Vagina (tissue), 2 donors: ENCODE results near the gene ASNSD1. TPM values are rescaled to one million over a fixed set of nuclear protein-coding genes. Genes with fewer than 3 reads are reported as not detected.

ENCODE experiments used
- DNase-seq, 2 donors: peaks; one replicate each; pipeline ENCODE4 v3.0.0-alpha.2; 2017; ENCODE audit errors: extremely low spot score in 2 of 2
- H3K27ac ChIP-seq: fragments of 200-600 bp; sonication (generic); one replicate; pipeline ENCODE4 v1.5.1; 2019
- H3K27me3 ChIP-seq: fragments of 200-600 bp; sonication (generic); one replicate; pipeline ENCODE4 v1.5.1; 2019
- H3K36me3 ChIP-seq, 2 donors: fragments of 200-600 bp; sonication (generic); one replicate each; pipeline ENCODE4 v1.5.1; 2017 to 2019
- H3K4me1 ChIP-seq: fragments of 200-600 bp; sonication (generic); one replicate; pipeline ENCODE4 v1.5.1; 2019
- H3K4me3 ChIP-seq, 2 donors: fragments of 200-600 bp; sonication (generic); 1 replicate in 1 of 2; 2 replicates in 1 of 2; pipeline ENCODE4 v1.5.1; 2016 to 2019
- H3K9me3 ChIP-seq: fragments of 200-600 bp; sonication (generic); one replicate; pipeline ENCODE4 v1.5.1; 2019
- POLR2A ChIP-seq, 2 donors: fragments of 450-650 bp; IDR thresholded peaks; one replicate each; pipeline ENCODE4 v1.6.1; 2017; ENCODE audit warnings: antibody characterized with exemption in 2 of 2, mild to moderate bottlenecking in 2 of 2, moderate library complexity in 2 of 2
- POLR2AphosphoS5 ChIP-seq, 2 donors: sonication (generic); formaldehyde crosslinking; IDR thresholded peaks; one replicate each; pipeline ENCODE4 v1.9.0; 2017; ENCODE audit warnings: antibody characterized with exemption in 2 of 2, mild to moderate bottlenecking in 2 of 2, low read depth in 1 of 2; ENCODE audit not compliant: insufficient read depth in 1 of 2
- intact Hi-C: fragments of 100-400 bp; cut with DNase I; formaldehyde crosslinking; loops from one replicate; pipeline ENCODE4 v1.15.1; 2023
- total RNA-seq: library from RNA; depleted of rRNA; stranded (reverse); fragments of >200 nt; gene quantifications from one replicate; pipeline ENCODE4 v1.2.3, GENCODE V29; 2016
- TF ChIP-seq, protein P1 (sequence below), 3 experiments: fragments of 450-650 bp in 2 of 3; fragments of 200-600 bp in 1 of 3; sonication (generic) in 1 of 3; IDR thresholded peaks; one replicate each; pipeline ENCODE4 v1.5.1; 2017 to 2019; ENCODE audit warnings: antibody characterized with exemption in 3 of 3, mild to moderate bottlenecking in 2 of 3, moderate library complexity in 2 of 3

The ASNSD1 gene
- total RNA-seq, 1 donor from 2014 or later = 44.7 TPM

DNA sequence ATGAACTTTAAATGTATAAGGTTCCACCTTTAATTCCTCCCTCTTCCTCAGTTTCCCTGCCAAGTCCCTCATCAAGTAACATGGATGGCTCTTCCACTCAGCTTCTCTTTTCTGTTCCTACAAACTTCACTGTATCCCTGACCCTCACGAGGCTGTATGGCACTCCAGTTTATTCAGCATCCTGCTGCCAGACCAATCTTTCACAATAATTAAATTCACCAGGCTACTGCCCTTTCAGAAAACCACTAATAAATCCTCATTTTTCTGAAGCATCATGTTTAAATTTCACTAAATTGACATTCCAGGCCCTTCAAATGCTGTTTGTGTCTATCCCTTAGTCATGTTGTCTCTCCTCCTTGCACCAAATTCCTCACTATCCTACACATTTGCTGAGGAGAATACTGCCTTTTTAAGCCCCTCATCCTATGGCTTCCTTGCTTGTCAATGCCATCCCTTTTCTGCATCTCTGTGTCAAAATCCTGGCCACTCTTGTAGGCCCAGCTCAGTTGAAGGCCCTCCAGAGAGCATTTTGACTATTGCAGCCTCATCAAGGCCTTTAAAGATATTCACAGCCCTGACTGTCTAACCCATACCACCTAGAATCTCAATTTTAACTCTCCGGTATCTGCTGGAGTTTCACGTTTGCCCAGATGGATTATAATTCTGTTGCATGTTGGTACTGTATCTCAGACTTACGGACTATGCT lies 22.8 kb upstream of the ASNSD1 start:
- Histone ChIP-seq H3K27ac (no peak overlapping the region), H3K4me1 (no peaks in the 10 kb centered on the region), H3K27me3 (no peaks in the 10 kb centered on the region), H3K4me3 (no peak overlapping the region), H3K9me3 (no peaks in the 10 kb centered on the region), H3K36me3 (no peaks in the 10 kb centered on the region)
- intact Hi-C loops = loop anchor here (5.0 kb wide), 1 partner anchor 1819 kb away; no protein-coding TSS in a partner anchor
- no peak for TF ChIP-seq POLR2AphosphoS5 (IDR thresholded peaks at IDR 0.05; ENCODE audit: insufficient read depth in 1 of 2, low read depth in 1 of 2)
- TF ChIP-seq POLR2A (IDR thresholded peaks at IDR 0.05) = no peak
- TF ChIP-seq, protein P1, sequence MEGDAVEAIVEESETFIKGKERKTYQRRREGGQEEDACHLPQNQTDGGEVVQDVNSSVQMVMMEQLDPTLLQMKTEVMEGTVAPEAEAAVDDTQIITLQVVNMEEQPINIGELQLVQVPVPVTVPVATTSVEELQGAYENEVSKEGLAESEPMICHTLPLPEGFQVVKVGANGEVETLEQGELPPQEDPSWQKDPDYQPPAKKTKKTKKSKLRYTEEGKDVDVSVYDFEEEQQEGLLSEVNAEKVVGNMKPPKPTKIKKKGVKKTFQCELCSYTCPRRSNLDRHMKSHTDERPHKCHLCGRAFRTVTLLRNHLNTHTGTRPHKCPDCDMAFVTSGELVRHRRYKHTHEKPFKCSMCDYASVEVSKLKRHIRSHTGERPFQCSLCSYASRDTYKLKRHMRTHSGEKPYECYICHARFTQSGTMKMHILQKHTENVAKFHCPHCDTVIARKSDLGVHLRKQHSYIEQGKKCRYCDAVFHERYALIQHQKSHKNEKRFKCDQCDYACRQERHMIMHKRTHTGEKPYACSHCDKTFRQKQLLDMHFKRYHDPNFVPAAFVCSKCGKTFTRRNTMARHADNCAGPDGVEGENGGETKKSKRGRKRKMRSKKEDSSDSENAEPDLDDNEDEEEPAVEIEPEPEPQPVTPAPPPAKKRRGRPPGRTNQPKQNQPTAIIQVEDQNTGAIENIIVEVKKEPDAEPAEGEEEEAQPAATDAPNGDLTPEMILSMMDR (IDR thresholded peaks at IDR 0.05) = no peak
- no peak for DNase-seq

DNA sequence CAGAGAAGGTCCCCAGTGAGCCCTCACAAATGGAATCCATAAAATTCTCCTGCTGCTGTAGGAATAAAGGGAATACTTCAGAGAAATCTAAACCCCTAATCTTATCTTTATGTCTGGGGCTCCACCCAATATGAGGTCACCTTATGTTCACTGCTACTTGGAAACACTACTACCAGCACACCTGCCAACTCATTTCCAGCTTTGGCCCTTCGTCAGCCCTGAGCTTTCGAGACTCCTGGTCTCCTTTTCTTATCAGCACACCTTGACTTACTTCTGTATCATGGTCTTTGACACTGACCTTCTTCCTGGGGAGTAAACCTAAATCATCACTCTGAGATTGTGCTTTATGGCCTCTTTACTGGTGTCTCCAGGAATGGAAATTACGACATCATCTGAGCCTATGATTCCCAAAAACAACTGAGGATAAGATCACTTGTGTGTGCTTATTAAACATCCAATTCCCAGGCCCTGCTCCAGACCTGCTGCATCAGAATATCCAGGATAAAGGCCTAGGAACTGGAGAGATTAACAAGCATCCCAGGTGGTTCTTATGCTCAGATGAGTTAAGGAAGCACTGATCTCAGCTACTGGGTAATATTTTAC lies 22.2 kb upstream of the ASNSD1 start:
- intact Hi-C loops = loop anchor here (5.0 kb wide), 1 partner anchor 1818 kb away; no protein-coding TSS in a partner anchor
- H3K36me3 ChIP-seq = no peaks in the 10 kb centered on the region
- TF ChIP-seq POLR2A (IDR thresholded peaks at IDR 0.05) = no peak
- TF ChIP-seq, protein P1 (IDR thresholded peaks at IDR 0.05) = no peak
- TF ChIP-seq POLR2AphosphoS5 (IDR thresholded peaks at IDR 0.05; ENCODE audit: insufficient read depth in 1 of 2, low read depth in 1 of 2) = no peak
- no peak for DNase-seq
- no peak overlapping the region for H3K27ac ChIP-seq
- no peaks in the 10 kb centered on the region for H3K9me3 ChIP-seq
- H3K4me1 ChIP-seq = no peaks in the 10 kb centered on the region
- no peaks in the 10 kb centered on the region for H3K27me3 ChIP-seq
- H3K4me3 ChIP-seq = no peak overlapping the region

DNA sequence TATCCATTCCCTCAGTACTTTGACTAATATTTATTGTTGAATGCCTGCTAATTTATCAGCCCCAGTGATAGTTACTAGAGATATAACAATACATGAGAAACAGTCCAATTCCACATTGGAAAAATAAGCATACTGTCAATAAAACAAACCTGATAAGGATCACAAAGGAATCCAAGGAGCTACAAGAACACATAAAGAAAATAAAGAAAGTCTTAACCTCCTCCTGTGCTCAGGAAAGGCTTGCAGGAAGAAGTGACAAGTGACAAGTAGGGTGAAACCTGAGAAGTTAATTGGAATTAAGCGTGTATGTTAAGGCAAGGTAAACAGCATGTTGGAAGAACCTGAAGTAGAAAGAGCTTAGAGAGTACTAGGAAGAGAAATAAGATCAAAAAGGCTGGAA lies 20.3 kb upstream of the ASNSD1 start:
- no peak overlapping the region for H3K27ac ChIP-seq
- TF ChIP-seq, protein P1 (IDR thresholded peaks at IDR 0.05) = no peak
- no peak for TF ChIP-seq POLR2A (IDR thresholded peaks at IDR 0.05)
- TF ChIP-seq POLR2AphosphoS5 (IDR thresholded peaks at IDR 0.05; ENCODE audit: insufficient read depth in 1 of 2, low read depth in 1 of 2) = no peak

DNA sequence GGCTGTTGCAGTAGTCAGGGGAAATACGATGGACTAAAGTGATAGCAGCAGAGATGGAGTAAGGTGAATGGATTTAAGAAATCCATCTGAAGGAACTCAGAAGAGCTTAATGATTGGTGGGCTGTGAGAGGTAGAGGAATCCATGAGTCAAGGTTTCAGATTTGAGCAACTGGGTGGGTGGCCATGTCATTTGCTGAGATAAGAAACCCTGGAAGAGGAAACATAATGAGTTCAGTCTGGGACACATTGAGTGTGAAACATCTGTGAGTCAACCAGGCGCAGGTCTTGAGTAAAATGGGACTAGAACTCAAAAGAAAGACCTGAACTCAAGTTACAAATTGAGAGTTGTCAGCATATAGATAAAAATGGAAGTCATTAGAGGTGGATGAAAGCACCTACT lies 19.7 kb upstream of the ASNSD1 start:
- TF ChIP-seq POLR2AphosphoS5 (IDR thresholded peaks at IDR 0.05; ENCODE audit: insufficient read depth in 1 of 2, low read depth in 1 of 2) = no peak
- TF ChIP-seq, protein P1 (IDR thresholded peaks at IDR 0.05) = no peak
- TF ChIP-seq POLR2A (IDR thresholded peaks at IDR 0.05) = no peak
- DNase-seq = no peak
- Histone ChIP-seq H3K9me3 (no peaks in the 10 kb centered on the region), H3K27me3 (no peaks in the 10 kb centered on the region), H3K27ac (no peak overlapping the region), H3K36me3 (no peaks in the 10 kb centered on the region), H3K4me3 (no peak overlapping the region), H3K4me1 (no peaks in the 10 kb centered on the region)
- intact Hi-C loops = no loop called here

More for the DNA sequence above, 20.3 kb upstream of the ASNSD1 start:
- no peak overlapping the region for H3K4me3 ChIP-seq
- intact Hi-C loops = no loop called here
- H3K36me3 ChIP-seq = no peaks in the 10 kb centered on the region
- H3K27me3 ChIP-seq = no peaks in the 10 kb centered on the region
- no peaks in the 10 kb centered on the region for H3K9me3 ChIP-seq
- DNase-seq = no peak
- H3K4me1 ChIP-seq = no peaks in the 10 kb centered on the region

DNA sequence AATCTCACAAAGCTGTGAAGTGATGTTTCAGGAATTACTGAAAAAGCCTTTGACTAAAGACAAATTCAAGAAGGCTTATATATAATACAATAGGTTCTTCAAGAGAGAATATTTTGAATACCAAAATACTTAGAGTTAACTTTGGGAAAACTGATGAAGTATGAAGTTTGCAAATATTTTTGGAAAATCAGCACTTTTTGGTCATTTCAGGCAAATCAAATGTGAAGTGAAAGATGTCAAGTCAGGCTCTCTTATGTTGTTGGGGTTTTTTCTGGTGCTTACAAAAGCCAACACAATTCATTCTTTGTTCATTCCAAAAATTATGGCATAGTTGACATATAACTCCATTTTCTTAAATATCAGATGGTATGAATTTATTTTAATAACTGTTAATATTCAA lies 14.7 kb upstream of the ASNSD1 start:
- no peak for DNase-seq
- Histone ChIP-seq H3K4me3 (no peak overlapping the region), H3K36me3 (no peaks in the 10 kb centered on the region), H3K9me3 (no peaks in the 10 kb centered on the region), H3K27me3 (no peaks in the 10 kb centered on the region), H3K4me1 (no peaks in the 10 kb centered on the region), H3K27ac (no peak overlapping the region)
- intact Hi-C loops = no loop called here
- TF ChIP-seq POLR2A (IDR thresholded peaks at IDR 0.05) = no peak
